GM18499 (cell line): ENCODE data around the gene RAD17.
A peak's percentile ranks its signal among the peaks of the same experiment; 100 is the strongest.
"Not testable (repeated sequence)": the region's sequence is repeated elsewhere in the genome, so short reads cannot be mapped to it uniquely, and the experiment has no call there.

Experiments used
- ATAC-seq: cut with Tn5 transposase; IDR thresholded peaks from one replicate; pipeline ENCODE4 v1.9.1; 2021; ENCODE audit warnings: moderate number of reproducible peaks; ENCODE audit not compliant: insufficient read depth, unreplicated experiment

RAD17 gene

DNA sequence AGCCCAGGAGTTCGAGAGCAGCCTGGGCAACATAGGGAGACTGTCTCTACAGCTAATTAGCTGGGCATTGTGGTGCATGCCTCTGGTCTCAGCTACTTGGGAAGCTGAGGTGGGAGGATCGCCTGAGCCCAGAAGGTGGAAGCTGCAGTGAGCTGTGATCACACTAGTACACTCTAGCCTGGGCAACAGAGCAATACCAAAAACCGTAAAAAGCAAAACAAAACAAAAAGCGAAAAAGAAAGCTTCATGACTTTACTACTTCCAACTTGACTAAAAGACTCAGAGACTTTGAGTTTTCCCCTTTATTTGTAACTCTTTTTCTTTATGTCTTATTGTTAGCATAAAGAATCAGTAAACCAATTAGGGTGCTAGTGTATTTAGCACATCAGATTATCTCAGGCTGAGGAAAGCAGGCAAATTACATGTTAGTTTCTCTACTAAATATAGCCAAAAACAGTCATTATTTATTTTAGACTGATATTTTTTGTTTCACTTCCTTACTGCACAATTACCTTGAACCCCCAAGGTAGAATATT is 5.4 kb downstream of the RAD17 start:
- ATAC-seq: peak; percentile 46

DNA sequence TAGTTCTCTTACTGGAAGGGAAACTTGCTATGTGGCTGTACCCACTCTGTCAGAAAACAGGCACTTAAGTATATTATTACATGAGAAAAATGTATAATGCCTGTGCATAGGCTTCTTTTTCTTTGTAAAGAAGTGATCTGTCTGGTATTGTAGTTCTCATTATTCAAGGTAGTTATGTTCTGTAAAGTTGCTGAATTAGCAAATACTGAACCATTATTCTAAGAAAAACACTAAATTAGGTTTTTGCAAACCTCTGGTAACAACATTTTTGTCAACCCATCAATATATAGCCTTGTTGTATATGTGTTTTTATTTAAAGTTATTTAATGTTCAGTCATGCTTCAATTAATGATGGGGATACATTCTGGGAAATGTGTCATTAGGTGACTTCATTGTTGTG is 8.8 kb downstream of the RAD17 start:
- ATAC-seq: no peak

DNA sequence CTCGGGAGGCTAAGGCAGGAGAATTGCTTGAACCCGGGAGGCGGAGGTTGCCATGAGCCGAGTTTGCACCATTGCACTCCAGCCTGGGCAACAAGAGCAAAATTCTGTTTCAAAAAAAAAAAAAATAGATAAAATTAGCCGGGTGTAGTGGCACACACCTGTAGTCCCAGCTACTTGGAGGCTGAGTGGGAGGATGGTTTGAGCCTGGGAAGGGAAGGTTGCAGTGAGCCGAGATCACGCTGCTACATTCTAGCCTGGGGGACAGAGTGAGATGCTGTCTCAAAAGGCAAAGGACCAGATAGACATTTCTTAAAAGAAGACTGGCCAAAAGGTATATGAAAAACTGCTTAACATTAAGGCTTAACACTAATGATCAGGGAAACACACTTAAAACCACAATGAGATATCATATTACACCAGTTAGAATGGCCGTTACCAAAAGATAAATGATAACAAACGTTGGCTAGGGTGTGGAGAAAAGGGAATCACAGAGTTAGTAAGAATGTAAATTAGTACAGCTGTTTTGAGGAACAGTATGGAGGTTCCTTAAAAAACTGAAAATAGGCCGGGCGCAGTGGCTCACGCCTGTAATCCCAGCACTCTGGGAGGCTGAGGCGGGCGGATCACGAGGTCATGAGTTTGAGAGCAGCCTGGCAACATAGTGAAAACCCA is 35.2 kb downstream of the RAD17 start:
- no peak for ATAC-seq

DNA sequence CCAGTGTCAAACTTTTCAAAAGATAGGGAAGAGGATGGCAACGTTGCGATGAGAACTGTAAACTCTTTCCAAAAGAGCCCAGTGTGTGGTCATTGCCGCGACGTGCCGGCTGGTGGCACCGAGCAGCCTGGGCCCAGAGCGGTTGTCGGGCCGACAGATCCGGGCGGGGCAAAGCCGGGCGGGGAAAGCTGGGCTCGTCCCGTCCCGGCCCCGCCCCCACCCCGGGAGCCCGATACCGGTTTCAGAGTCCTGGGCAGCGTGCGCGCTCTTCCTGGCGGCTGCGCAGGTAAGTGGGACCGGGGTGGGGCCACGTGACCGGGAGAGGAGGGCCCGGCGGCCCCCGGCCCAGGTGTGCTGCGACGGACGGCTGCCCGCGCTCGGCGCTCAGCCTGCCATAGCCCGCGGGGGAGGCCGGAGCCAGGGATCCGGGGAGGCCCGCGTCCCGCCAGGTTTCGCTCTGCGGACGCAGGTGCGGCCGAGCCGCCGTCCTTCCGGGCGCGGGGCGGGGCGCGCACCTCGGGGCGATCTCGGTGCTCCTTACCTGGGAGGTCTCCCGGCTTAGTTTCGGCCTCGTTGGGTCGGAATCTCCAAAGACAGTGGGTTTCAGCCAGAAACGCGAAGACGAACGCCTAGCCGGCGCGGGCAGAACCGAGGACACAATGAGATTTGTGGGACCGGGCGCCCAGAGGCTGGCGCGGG is 45.4 kb downstream of the RAD17 start, which contains the start of gene MARVELD2:
Gene MARVELD2, plus strand, starts transcription at position 232 of the 699 bp plus-strand sequence. CDS start 4,270 bp downstream, outside the sequence.
- ATAC-seq: no peak

DNA sequence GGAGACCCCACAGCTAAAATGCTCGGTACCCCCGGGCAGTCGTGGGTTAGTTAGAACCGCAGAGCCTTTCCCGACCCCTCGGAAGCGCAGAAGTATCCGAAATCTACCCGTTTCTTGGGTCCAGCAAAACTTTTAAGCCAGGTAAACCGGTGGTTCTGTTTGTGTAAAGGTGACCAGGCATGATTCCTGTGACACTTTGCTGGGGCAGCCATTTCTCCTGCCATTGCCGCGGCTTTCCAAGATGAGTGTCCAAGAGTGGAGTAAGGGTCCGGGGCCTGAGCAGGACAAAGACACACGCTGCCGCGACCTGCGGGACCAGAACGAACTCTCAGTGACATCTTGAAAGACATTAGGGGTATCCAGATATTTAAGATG is 46.0 kb downstream of the RAD17 start:
- no peak for ATAC-seq

DNA sequence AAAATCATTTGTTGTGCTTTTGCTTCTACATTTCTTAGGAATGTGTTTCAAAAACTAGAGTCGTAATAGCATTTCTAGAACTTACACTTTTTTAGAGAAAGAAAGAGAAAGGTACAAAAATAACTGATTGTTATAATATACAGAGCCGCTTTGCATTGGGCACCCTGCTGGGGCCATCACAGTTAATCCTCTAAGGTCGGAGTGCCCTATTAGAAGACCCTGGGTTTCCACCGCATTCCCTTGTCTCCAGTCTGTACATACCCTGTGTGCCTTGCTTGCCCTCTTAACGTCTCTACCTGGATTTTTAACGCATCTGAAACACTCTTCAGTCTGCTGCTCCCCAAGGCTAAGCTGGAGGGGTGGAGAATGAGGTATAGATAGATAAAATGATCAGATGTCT is 46.6 kb downstream of the RAD17 start:
- ATAC-seq: no peak

DNA sequence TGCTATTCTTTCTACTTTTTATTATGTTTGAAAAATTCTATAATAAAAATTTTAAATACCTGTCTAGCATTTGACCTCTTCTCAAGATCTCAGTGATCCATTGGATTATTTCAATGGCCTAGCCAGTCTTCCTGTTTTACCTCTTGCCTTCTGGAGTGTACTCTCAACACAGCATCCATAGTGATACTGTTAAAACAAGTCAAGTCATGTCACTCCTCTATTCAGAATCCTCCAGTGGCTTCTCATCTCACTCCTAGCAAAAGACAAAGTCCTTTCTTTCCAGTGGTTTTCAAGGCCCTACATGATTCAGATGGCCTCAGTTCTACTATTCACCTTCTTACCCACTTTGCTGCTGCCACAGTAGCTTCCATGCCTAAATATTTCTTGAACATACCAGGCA is 47.1 kb downstream of the RAD17 start:
- ATAC-seq: no peak

DNA sequence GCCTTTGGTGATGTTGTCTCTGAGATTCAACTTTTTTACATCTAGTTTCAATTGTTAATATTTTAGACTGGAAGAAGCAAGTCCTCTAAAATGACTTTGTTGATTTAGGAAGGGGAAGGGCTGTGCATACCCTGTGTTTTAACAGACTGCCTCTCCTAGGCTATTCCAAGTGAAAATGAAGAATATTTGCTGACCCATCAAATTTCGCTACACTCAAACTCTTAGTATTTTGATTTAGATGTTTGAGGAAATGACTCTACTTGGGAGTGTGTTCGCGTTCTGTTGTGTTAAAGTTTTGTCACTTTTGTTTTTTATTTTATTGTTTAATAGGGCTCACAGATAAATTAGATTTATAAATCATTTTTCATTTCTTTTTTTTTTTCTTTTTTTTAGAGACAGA is 48.9 kb downstream of the RAD17 start:
- no peak for ATAC-seq

DNA sequence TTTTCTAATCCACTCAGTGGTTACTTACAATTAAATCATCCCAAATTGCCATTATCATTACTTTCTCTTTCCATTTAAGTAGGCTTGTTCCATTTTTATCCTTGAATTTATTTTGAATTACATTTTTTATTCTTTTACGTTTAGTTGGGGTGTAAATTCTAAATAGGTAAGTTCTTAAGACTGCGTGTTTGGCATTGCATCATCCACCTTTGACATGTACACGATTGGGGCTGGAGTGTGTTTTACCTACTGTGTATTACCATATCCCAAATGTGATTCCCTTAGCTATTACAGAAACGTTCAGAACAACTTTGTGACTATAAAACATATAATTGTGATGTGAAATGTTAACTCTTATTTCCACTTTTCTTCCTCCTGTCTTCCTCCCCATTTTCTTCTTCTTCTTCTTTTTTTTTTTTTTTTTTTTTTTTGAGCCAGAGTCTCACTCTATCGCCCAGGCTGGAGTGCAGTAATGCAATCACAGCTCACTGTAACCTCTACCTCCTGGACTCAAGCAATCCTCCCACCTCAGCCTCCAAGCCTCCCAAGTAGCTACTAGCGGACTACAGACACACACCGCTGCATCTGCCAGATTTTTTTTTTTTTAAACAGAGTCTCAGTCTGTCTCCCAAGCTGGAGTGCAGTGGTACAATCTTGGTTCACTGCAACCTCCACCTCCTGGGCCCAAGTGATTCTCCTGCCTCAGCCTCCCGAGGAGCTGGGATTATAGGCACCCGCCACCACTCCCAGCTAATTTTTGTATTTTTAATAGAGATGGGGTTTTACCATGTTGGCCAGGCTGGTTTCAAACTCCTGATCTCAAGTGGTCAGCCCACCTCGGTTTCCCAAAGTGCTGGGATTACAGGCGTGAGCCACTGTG is 62.0 kb downstream of the RAD17 start:
- no peak for ATAC-seq

DNA sequence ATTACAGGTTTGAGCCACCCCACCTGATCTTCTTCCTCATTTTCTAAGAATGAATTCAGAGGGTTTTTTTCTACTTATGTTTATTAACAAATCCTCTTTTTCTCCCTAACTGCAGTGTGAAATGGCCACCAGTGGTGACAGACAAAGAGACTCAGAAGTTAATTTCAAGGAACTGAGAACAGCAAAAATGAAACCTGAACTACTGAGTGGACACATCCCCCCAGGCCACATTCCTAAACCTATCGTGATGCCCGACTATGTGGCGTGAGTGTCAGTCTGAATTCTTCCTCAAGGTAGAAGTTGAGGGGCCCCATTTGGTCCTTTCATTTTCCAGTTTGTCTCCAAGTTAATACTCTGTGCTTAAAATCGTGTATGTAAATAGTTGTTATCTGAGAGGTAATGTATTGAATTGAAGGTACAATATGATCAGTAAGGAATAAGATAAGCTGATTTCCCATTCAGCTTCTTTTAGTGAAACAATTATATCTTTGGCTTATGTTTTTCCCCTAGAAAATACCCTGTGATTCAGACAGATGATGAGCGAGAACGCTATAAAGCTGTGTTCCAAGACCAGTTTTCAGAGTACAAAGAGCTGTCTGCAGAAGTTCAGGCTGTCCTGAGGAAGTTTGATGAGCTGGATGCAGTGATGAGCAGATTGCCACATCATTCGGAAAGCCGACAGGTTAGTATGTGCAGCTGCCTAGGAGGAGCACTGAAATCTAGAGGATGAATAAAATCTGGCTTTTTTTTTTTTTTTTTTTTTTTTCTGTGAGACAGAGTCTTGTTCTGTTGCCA is 63.0 kb downstream of the RAD17 start:
- ATAC-seq: no peak

DNA sequence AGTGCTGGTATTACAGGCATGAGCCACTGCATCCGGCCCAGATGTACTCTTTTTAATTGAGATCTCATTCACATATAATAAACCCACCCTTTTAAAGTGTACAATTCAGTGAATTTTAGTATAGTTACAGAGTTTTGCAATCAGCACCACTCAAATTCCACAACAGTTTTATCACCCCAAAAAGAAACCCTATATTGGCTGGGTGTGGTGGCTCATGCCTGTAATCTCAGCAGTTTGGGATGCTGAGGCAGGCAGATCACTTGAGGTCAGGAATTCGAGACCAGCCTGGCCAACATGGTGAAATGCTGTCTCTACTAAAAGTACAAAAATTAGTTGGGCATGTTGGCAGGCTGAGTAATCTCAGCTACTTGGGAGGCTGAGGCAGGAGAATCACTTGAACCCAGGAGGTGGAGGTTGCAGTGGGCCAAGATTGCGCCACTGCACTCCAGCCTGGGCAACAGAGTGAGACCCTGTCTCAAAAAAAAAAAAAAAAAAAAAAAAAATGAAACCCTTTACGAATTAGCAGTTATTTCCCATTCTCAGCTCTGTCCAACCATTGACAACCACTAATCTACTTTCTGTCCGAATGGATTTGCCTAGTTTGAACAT is 65.8 kb downstream of the RAD17 start:
- not testable (repeated sequence) for ATAC-seq

DNA sequence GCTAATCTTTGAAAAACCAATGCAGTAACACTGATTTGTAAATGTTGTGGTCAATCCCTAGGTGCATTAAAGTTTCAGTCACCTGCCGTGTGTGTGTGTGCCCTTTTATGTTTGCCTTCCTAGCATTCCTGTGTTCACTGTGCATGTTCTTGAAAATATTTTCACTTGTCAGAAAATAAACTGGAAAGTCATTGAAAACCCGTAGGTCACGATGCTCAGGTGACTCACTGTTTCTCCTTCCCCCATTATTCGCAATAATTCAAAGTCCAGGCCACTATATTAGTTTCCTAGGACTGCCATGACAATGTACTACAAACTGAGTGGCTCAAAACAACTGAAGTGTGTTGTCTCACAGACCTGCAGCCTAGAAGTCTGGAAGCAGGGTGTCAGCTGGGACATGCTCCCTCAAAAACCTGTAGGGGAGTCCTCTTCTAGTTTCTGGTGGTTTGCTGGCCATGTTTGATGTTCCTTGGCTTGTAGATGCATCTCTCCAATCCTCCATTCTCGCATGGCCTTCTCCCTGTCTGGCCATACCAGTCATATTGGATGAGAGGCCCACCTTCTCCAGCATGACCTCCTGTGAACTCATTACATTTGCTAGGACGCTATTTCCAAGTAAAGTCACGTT is 74.6 kb downstream of the RAD17 start:
- no peak for ATAC-seq

DNA sequence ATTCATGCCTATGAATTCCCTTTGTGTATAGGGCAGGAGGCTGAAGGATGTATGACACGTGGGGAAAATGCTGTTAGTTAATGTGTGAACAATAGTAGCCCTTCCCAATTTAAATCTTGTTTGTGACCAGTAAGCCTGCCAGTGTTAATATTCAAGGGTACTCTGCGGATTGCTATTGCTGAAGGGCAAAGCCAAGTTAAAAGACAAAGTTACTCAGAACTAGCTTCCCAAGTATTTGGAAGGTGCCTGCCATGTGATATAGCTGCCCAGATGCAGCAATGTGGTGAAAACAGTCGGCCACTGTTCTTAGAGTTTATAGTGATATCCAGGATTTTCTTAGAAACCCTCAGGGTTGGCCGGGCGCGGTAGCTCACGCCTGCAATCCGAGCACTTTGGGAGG is 79.9 kb downstream of the RAD17 start:
- no peak for ATAC-seq

DNA sequence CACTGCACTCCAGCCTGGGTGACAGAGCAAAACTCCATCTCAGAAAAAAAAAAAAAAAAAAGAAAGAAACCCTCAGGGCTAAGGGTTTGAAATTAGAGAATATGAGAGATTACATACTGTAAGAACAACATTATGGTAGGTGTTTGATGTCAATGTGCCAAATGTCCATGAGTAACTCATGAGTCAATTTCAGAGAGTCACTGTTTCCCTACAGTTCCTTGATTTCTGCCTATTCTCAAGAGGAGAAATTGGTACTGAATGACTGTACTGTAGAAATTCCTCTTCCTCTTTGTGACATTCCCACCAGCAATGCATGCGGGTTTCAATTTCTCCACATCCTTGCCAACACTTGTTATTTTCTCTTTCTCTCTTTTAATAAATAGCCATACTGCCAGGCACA is 80.5 kb downstream of the RAD17 start:
- ATAC-seq: no peak

DNA sequence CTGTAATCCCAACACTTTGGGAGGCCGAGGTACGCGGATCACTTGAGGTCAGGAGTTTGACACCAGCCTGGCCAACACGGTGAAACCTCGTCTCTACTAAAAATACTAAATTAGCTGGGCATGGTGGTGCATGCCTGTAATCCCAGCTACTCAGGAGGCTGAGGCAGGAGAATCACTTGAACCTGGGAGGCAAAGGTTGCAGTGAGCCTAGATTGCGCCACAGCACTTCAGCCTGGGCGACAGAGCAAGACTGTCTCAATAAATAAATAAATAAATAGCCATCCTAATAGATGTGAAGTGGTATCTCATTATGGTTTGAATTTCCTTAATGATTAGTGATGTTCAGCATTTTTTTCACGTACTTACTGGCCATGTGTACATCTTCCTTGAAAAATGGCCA is 80.9 kb downstream of the RAD17 start:
- not testable (repeated sequence) for ATAC-seq

DNA sequence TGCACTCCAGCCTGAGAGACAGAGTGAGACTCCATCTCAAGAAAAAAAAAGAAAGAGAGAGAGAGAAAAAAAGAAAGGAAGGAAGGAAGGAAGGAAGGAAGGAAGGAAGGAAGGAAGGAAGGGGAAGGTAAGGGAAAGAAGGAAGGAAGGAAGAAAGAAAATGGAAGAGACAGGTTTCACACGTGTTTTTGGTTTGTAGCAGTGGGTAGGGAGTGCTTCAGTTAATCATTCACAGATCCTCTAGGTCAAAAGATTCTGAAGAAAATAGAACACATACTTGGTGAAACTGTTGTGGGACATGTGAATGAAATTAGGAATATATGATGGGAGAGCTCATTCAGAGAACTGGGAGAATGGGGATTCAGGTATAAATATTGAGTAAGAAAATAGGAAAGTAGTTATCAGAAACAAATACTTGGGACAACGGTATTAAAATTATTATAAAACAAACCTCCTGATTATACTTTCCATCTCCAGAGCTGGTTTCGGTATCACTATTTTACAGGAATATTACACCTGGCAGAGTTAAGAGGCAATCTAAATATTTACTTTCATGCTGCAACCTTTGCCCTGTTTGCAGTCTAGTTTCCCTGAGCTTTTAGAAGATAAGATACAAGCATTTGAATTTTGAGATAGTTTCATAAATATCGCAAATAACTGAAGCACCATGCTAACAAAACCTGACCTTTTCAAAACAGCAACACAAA is 82.5 kb downstream of the RAD17 start:
- no peak for ATAC-seq

DNA sequence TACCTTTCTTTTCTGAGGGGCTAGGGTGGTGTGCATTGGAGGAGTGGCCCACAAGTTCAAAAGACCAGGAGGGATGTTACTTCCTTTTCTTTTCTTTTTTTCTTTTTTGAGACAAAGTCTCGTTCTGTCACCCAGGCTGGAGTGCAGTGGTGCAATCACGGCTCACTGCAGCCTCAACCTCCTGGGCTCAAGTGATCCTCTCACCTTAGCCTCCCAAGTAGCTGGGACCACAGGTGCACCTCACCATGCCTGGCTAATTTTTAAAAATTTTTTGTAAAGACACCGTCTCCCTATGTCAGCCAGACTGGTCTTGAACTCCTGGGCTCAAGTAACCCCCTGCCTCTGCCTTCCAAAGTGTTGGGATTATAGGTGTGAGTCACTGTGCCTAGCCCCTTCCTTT is 83.9 kb downstream of the RAD17 start:
- not testable (repeated sequence) for ATAC-seq

DNA sequence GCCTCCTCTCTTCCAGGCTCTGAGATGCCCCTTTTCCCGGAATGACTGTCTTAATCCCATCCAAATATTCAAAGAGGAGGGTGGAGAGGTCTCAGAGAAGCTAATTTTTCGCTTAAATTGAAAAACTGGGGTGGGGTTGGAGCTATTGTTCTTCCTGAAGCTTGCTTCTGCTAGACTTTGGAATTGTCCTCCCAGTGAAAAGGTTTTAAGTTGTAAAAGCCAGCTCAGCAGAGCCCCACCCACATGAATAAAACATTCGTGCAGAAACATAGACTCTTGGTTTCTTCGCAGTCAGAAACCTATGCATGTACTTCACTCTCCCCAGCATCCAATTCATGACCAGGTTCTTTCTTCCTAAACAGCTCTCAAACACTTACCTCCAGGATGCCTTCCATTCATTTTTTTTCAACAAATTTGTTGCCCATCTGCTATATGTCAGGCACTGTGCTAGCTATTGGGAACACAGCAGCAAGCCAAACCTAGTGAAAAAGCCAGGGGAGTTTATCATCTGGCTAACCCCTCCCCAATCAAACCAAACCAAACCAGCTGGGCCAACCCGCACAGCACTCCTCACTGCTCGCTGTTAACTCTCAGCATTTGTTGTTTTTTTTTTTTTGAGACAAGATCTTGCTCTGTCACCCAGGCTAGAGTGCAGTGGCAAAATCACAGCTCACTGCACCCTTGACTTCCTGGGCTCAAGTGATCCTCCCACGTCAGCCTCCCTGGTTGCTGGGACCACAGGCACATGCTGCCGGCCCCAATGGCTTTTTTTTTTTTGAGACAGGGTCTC is 85.0 kb downstream of the RAD17 start:
- ATAC-seq: no peak
